Activated T-helper 2 cell treated with anti-CD3 and anti-CD28 coated beads, Interferon-gamma antibody, Interleukin-2, Interleukin-4, amounts not matched to agents 10 μg/mL and 5 μg/mL and 100 μg/mL, durations not matched to agents 14 hours and 24 hours and 36 hours (primary cell): ENCODE measurements around the gene MEIG1. TPM values are rescaled to one million over a fixed set of nuclear protein-coding genes. Genes with fewer than 3 reads are reported as not detected.

Source experiments
- total RNA-seq: library from RNA; stranded (reverse); gene quantifications from 2 replicates; pipeline ENCODE4 v1.2.3, GENCODE V29; 2022

MEIG1 gene
- total RNA-seq, 1 donor from 2014 or later = 0.62 TPM

Other genes with a start within 250 kb of the MEIG1 start
- 99.4 and 103 TPM in 2 replicates for gene FAM107B, start 184.5 kb upstream of the MEIG1 start, total RNA-seq
- gene CDNF, start 121.4 kb upstream of the MEIG1 start, total RNA-seq = 0.39 and 0.67 TPM in 2 replicates
- 34.1 and 34.5 TPM in 2 replicates for gene HSPA14, start 121.1 kb upstream of the MEIG1 start, total RNA-seq
- 22.3 and 25.6 TPM in 2 replicates for gene MSANTD7, start 121.1 kb upstream of the MEIG1 start, total RNA-seq
- gene SUV39H2, start 80.5 kb upstream of the MEIG1 start, total RNA-seq = 44.0 and 45.0 TPM in 2 replicates
- gene DCLRE1C, start 5.3 kb upstream of the MEIG1 start, total RNA-seq = 20.5 and 21.0 TPM in 2 replicates
- gene OLAH, start 84.6 kb downstream of the MEIG1 start, total RNA-seq = not detected in 2 replicates
- gene ACBD7, start 129.4 kb downstream of the MEIG1 start, total RNA-seq = 3.6 and 4.8 TPM in 2 replicates
- gene RPP38, start 138.0 kb downstream of the MEIG1 start, total RNA-seq = 19.4 and 20.3 TPM in 2 replicates
- 34.5 and 37.6 TPM in 2 replicates for gene NMT2, start 209.3 kb downstream of the MEIG1 start, total RNA-seq